Measurements from ENCODE around the gene COL27A1.

Gene COL27A1

DNA sequence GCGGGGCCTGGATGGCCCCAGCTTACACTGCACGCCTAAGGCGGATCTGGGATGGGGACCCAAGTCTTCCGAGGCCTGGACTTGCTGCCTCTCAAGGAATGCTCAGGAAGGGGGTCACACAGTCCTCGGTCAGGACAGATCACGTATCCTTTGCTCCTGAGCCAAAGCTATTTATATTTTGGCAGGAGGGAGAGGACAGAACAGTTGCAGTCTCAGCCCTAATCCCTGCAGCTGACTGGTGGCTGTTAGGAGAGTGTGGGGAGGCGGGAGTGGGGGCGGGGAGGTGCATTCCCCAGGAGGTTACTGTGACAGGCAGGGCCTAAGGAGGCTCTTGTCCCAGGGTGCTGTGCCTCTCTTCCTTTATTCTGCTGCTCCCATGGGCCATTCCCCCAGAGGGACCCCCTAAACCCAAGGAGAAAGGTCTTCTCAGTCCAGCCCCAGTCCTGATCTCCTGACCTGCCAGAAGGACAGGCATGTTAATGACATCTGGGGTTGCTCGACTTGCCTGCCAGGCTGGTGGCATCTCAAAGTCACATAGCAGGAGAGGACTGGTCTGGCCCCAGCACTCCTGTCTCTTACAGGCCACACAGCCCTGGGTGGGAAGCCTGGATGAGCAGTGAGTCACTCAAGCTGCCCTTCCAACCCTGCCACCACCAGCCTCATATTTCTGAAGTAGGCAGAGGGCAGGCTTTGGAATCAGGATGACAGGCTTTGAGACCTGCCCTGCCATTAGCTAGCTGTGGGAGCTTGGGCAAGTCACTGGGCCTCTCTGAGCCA lies 51.9 kb downstream of the COL27A1 start:
- peak; percentile 65 for DNase-seq (ENCODE audit: low spot score)

DNA sequence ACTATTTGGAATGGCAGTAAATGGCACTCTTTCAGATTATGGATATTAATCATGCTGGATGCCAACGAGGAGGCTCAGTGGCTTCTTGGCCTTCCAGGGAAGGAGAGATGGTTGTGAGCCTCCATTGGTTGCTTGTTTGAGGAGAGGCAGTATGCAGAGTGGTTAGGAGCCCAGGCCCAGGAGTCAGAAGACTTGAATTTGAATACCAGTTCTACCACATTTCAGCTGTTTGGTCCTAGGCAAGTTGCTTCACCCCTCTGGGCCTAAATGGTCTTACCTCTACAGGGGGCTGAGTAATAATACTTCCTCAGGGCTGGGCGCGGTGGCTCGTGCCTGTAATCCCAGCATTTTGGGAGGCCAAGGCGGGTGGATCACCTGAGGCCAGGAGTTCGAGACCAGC lies 52.5 kb downstream of the COL27A1 start:
- no peak for DNase-seq (ENCODE audit: low spot score)

DNA sequence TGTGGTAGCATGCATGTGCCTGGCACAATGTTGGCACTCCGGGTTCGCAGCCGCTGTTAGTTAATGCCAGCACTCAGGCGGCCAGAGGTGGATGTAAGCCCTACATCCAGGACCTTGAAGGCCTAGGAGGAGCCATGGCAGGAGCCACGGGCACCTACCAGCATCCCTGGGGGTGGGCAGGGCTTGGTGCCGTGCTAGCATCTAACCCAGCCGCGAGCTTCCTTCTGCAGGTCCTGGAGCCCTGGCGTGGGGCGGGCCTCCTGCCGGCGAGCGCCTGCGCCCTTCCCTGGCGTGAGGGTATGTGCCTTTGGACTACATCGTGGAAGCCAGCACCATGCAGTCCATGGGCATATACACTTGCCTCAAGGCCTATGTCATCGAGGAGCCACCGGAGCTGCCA lies 53.8 kb downstream of the COL27A1 start:
- DNase-seq (ENCODE audit: low spot score), result no peak

DNA sequence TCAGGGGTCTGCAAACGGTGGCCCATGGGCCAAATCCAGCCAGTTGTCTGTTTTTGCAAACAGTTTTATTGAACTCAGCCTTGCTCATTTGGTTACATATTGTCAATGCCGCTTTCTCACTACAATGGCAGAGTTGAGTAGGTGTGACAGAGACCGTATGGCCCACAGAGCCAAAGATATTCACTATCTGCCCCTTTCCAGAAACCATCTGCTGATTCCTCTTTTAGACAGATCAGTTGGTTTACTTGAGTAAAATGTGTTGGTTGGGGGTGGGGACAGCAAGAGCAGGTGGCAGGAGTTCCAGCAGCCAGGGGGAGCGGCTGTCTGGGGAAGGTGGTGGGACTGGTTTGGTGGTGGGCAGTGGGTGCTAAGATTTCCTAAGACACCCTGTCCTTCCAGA lies 54.8 kb downstream of the COL27A1 start:
- no peak for DNase-seq (ENCODE audit: low spot score)

DNA sequence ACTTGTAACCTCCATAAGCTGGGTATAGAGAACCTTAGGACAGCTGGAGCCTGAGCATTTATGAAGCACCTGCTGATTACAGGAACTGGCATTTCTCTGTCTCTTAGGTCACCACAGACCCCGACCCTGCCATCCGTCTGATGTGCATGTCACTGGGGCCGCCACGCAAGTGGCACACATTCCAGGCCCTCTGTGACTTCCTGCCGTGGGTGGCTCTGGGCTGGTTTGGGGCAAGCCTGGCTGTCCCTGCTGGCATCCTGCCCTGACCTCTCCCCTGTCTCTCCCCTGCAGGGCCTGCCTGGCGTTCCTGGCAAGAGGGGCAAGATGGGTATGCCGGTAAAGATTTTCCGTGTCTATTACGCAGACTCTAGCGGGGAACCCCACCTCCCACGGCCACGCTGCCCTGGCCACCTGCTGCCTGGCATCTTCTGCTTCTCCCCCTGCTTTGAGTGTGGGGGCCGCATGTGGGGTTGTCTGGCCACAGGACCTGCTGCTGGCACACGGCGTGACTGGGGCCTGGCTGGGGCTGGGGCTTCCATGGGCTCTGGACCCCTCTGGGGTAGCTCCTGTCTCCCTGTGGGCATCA lies 55.4 kb downstream of the COL27A1 start:
- DNase-seq (ENCODE audit: low spot score), result no peak

DNA sequence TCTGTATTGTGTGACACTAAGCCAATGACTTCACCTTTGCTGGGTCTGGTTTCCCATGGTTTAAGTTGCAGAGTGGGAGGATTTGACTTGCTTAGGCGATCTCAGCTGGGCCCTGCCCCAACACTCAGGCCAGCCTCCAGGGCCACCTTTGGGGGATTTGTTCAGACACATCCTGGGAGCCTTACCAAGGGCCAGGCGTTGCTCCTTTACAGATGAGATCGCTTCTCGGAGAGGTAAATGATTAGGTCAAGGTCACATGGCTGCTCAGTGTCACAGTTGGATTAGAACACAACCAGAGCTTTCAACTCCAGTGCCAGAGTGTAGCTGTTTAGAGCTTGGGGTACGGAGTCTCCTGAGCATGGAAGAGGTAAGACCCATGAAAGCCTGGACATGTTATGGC lies 57.5 kb downstream of the COL27A1 start:
- no peak for DNase-seq (ENCODE audit: low spot score)

DNA sequence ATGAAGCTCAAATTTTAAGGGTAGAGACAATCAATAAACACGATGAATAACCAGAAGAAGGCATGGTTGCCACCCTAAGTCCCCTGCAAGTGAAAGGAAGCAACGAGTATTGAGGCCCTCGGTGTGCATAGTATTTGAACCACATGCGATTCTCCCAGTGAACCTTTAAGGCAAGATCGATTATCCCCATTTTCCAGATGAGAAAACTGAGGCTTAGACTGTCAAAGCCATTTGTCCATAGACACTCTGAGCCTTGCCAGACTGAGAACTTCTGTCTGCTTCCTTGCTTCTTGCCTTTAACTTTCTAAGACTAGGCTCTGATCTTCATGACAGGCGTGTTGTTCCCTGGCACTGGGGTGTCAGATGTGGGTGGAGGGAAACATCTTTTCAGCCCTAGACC lies 58.2 kb downstream of the COL27A1 start:
- no peak for DNase-seq (ENCODE audit: low spot score)

DNA sequence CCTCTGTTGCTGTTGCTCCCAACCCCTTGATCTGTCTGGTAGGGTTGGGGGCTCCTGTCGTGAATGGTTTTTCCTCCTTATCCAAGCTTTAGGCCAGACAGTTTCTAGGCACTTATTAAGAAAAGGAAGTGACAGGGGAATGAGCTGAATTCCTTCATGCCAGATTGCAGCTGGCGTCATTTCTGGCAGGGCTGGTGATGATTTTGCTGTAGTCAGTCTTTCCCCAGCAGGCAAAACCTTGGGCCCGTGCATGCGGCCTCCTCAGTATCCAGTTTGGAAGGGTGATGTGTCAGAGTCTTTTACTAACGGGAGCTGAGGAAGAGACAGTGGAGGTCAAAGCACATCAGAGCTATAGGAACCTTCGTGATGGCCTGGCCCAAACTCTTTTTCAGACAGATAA lies 58.8 kb downstream of the COL27A1 start:
- peak; percentile 53 for DNase-seq (ENCODE audit: low spot score)

DNA sequence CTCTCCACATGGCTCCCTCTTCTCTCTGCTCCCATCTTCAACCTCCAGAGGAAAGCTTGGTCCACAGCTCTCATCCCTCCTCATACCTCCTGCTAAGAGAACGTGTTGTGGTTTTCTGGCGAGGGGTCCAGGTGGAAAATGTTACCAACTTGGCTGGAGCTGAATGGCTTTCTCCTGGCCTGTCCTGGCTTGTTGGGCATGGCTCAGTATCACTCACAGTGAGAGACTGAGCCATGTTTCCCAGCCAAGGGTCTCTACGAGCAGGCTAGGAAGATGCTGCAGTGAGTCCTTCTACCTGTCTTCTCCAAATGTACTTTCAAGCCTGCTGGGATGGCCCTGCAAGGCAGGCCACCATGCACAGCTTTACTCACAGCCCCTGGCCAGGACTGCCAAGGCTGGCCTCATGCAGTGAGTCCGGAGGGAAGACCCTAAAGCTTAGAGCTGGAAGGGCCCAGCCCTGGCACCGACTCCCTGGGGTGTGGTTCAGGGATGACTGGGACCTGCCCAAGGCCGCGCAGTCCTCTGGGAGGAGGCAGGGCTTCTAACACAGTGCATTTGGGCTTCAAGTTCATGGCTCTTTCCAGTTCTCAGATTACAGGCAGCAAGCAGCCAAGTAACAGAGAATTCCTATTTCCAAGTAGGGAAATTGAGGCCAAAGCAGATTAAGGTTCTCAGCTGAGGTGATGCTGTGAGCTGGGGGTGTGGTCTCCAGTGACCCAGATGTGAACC lies 59.5 kb downstream of the COL27A1 start:
- no peak for DNase-seq (ENCODE audit: low spot score)

DNA sequence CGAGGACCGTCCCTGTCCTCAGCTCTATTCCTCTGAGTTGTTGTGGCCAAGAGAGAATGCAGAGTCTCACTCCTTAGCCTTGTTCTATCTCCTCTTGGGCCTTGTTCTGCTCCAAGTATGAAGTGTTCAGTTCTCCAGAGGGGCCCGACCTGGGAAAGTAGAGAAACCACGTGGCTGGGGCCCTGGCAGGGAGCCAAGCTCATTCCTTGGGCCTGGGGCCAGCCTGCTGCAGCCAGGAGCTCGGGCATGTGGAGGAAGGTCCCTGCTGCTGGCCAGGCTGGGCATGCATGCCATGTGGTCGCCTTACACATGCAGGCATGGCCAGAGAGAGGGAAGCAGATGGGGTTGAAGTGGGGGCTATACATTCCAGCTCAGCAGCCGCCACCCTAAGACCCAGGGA lies 60.7 kb downstream of the COL27A1 start:
- DNase-seq (ENCODE audit: low spot score), result no peak

DNA sequence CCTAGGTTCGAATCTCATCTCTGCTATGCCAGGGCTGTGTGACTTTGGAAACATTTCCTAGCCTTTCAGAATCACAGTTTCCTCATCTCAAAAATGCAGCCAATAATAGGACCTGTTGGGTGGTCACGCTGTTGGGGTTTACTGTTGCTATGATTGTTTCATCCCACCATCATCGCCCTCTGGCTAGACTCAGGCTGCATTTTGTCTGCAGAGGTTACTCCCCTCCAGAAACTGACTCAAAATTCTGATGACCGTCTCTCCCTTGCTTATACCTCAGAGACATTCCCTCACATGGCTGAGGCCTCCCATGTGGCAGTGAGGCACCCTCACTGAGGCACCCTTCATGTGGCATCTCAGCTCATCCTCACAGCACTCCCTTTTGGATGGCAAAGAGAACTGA lies 61.6 kb downstream of the COL27A1 start:
- DNase-seq (ENCODE audit: low spot score), result no peak

DNA sequence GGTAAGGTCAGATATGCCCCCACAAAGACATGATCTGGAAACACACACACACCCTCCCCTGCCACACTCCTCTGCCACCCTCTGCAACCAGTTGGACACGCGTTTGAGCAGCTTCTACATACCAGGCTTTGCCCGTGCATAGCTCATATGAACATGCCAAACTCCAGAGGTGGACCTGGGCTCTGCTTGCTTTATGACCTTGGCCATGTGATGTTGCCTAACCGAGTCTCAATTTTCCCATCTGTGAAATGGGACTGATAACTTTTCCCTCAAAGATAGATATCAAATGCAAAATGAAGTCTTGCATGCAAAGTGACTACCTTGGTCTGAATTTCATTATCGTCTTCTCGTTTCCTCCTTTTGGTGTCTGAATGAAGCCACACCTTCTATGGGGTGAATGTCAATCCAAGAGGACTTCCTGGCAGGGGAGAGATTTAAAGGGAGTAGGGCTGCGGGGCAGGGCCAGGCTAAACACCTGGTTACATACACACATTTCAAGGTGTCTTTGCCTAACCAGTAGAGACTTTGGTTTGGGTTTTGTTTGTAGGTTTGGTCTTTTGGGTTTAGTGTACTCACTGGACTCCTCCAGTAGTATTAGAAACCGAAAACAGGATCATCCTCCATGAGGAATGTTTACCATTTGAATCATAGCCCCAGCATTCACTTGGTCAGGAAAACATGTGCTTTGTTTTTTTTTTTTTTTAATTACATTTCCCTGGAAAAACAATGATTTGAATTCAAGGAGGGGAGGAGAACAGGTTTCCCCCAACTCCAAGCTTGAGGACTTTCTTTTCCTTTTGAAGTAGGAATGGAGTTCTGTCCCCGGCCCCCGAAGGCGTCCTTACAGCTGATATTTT lies 63.2 kb downstream of the COL27A1 start:
- no peak for DNase-seq (ENCODE audit: low spot score)

DNA sequence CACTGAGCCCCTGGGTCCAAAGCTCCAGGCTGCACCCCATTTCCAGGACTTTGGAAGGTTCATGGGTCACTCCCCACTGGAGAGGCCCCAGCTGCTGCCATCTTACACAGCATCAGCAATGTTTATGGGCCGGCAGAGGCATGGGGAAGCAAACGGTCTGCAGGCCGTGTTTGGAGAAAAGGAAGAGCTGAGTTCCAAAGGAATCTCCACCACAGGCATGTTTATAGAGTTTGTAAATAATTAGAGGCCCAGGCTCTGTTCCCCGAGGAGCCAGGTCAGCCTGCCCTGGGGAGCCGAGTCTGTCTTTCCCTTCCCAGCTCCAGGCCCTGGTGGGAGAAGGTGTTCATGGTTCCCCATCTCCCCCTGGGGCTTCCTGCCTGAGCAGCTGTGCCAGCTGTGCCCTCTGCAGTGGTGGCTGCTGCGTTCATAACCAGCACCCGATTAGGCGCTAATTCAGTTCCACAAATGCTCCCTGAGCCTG lies 64.8 kb downstream of the COL27A1 start:
- DNase-seq (ENCODE audit: low spot score), result no peak

DNA sequence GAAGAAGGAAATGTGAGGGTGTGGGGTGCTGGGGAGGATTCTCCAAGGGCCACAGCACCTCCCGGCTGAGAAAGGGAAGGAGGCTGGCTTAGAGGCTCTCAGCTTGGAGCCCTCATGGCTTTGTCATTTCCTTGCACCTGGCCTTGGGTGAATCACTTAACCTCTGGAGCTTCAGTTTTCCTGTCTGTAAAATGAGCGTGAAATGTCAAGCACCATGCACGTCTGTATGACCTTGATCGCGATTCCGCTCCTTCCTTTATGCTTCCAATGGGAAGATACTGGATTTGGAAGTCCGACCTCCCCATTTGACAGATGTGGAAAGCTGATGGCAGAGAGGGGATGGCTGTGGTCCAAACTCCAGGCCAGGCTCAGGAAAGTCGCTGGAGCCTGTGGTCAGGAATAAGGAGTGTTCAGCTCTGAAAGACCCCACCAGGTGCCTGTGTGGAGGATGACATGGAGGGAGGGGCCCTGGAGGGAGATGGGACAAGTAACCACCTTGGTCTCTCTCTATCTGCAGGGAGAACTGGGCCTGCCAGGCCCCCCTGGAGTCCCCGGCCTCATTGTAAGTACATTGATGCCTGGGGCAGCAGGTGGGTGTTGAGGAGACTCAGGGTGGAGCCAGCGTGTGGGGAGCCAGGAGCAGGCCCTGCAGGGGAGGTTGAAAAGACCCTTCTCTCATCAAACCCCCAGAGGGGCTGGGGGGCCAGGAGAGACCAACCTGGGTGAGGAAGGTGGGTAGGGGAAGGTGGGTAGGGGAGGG lies 66.5 kb downstream of the COL27A1 start:
- DNase-seq (ENCODE audit: low spot score), result no peak

DNA sequence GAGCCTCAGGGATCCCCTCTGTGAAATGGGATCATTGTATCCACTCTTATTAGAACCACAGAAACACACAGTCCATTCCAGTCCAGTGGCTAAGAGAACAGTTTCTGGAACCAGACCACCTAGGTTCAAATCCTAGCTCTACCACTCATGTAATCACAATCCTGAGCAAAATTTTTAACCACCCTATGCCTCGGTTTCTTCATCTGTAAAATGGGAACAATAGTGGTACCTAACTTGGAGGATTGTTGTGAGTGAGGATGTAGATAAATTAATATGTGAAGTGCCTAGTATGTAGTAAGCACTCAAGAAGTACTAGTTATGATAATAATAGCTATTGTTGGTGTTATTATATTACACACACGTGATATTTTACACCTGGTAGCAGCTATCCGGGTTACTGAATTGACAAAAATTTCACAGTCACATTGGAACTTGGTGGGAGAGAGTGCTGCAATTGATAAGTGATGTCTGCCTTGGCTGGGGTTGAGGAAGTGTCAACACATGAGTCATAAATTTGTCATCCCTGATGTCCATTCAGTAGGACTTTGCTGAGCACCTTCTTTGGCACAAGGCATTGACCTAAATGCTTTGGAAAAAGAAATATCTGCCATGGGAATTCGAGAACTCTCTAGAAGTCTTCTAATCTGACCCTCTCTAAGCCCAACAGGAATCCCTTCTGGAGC lies 68.4 kb downstream of the COL27A1 start:
- DNase-seq (ENCODE audit: low spot score), result no peak

DNA sequence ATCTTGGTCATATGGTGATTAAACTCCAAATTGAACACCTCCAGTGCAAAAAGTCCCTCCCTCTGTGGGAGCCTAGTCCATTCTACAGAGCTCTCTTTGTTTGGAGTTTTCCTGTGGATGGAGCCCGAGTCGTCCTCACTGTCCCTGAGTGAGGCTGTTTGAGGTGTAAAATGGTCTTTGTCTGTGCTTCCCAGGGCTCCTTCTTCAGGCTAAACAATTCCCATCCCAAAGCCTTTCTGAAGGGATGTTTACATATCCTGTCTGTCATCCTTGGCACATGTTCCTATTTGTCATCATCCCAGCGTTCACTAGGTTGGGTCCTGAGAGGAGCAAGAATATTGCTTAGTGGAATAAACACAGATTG lies 68.9 kb downstream of the COL27A1 start:
- peak; percentile 44 for DNase-seq (ENCODE audit: low spot score)

DNA sequence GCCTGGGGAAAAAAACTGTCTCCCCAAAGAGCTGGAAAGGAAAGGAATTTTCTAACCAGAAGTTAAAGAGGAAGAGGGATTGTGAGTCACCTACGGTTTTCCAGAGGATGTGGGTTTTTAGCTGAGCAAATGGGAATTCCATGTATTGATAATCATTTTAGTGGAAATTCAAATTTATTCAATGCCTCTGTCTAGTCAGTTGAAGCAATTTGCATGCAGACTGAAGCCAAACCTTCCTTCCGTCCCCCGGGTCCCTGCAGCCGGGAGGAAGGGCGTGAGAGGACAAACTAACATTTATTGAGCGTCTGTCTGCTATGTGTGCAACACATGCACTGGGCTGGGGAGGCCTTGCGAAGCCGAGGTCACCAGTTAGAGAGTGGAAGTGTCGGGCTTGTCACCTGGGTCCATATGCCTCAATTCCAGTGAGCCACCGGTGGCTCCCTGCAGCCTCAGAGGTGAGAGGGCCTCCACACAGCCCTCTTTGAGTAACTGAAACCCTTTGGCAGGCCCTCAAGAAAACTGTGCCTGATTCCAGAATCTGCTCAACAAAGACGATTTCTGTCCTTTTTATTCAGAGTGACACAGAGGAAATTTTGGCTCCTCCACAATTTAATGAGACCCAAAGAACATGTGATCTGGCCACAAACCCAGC lies 70.3 kb downstream of the COL27A1 start:
- peak; percentile 42 for DNase-seq (ENCODE audit: low spot score)

DNA sequence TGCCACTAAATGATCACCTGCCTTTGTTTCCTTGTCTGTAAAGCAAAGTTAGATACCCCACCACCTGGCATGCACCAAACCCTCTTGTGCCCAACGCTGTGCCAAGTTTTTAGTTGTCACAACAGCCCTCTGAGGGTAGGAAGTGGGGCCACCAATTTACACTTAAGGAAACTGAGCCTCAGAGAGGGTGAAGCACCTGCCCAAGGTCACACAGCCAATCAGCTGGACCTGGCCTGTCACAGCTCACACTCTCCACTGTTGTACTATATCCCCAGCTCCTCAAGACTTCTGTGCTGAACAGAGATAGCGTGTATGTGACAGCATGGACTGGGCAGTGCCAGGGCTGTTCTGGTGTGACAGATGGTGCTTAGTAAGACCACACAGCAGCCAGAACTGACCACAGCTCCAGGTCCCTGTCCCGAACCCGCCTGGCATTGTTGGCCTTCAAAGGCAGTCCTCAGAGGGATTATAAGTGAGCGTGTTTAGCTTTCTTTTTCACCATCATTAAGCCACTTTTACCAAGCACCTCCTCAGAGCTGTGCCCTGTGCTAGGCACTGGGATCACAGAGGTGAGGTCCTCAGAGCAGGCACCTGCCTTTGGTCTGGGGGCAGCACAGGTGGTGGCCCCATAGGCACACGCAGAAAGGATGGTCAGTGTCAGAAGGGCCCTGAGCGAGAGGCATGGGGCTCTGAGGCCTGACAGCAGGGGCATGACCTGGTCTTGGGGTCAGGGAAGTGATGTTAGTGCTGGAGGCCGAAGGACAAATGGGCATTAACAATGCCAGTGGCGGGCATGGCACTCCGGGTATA lies 71.1 kb downstream of the COL27A1 start:
- peak; percentile 95 for DNase-seq (ENCODE audit: low spot score)

DNA sequence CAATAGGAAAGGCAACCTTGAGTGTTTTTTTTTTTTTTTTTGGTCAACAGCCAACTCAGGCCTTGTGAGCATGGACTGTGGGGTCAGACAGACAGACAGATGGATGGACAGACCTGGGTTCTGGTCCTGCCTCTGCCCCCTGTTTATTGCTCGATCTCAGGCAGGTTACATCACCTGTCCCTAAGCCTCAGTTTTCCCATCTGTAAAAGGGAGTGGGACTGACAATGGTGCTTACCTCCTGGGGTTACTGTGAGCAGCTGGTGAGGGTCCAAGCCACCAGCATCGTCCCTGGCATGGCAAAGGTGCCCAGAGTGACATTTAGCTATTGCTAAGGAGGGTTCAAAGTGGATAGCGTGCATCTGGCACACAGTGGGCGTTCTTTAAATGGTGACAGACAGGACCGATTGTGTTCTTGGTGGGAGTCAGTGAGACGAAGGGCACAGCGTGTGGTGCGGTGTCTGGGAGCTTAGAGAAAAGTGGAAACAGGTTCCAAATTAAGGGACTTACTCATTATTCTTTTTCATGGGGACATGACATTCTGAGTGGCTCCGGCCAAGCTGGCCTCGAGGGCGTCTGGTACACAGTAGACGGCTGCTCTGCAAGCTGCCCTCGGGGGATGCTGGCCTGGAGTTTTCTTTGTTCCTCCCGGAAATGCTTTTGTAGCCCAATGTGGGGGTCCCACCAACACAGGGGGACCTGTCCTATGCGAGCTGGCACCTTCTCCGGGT lies 72.1 kb downstream of the COL27A1 start:
- no peak for DNase-seq (ENCODE audit: low spot score)

Data from cerebellar cortex (tissue), 1 donor.